Measurements from ENCODE around the gene ZNF391.

- no peak for TF ChIP-seq REST (IDR thresholded peaks at IDR 0.05; ENCODE audit: low read depth)
- TF ChIP-seq EP300 (IDR thresholded peaks at IDR 0.05; ENCODE audit: borderline replicate concordance), result no peak
- TF ChIP-seq TAF1 (IDR thresholded peaks at IDR 0.05; ENCODE audit: low read depth), result no peak
- no peak for TF ChIP-seq MAX (IDR thresholded peaks at IDR 0.05)
Measured at GRCh38 chr6:27422651-27423332, 34.2 kb downstream of the ZNF391 start.
